ENCODE results near the gene PTTG1IP. TPM values are rescaled to one million over a fixed set of nuclear protein-coding genes. Genes with fewer than 3 reads are reported as not detected.

The PTTG1IP gene, protein sequence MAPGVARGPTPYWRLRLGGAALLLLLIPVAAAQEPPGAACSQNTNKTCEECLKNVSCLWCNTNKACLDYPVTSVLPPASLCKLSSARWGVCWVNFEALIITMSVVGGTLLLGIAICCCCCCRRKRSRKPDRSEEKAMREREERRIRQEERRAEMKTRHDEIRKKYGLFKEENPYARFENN
- 75.3 TPM for total RNA-seq
- polyA plus RNA-seq: 138 TPM
- long read RNA-seq, donor 1, partial matches to known transcripts: 0 of 1 reads
- long read RNA-seq, donor 1, other reads (novel, unspliced or antisense): 0 of 1 reads
- long read RNA-seq, donor 2, transcript PTTG1IP-201 (6 exons, 2,760 nt): major isoform, 79 of 148 reads
- long read RNA-seq, donor 2, partial matches to known transcripts: 69 of 148 reads
- long read RNA-seq, donor 2, other reads (novel, unspliced or antisense): 0 of 148 reads
- long read RNA-seq, donor 3, transcript PTTG1IP-201 (6 exons, 2,760 nt): major isoform, 53 of 71 reads
- long read RNA-seq, donor 3, partial matches to known transcripts: 18 of 71 reads
- long read RNA-seq, donor 3, other reads (novel, unspliced or antisense): 0 of 71 reads
- long read RNA-seq, donor 4, transcript PTTG1IP-201 (6 exons, 2,760 nt): major isoform, 16 of 21 reads
- long read RNA-seq, donor 4, partial matches to known transcripts: 5 of 21 reads
- long read RNA-seq, donor 4, other reads (novel, unspliced or antisense): 0 of 21 reads
- long read RNA-seq, donor 5, transcript PTTG1IP-201 (6 exons, 2,760 nt): major isoform, 66 of 124 reads
- long read RNA-seq, donor 5, partial matches to known transcripts: 57 of 124 reads
- long read RNA-seq, donor 5, other reads (novel, unspliced or antisense): 0 of 124 reads
- long read RNA-seq, donor 6, transcript PTTG1IP-201 (6 exons, 2,760 nt): major isoform, 46 of 80 reads
- long read RNA-seq, donor 6, partial matches to known transcripts: 34 of 80 reads
- long read RNA-seq, donor 6, other reads (novel, unspliced or antisense): 0 of 80 reads
- long read RNA-seq, donor 7, transcript PTTG1IP-201 (6 exons, 2,760 nt): major isoform, 24 of 39 reads
- long read RNA-seq, donor 7, partial matches to known transcripts: 13 of 39 reads
- long read RNA-seq, donor 7, other reads (novel, unspliced or antisense): 0 of 39 reads
- long read RNA-seq, donor 8, transcript PTTG1IP-201 (6 exons, 2,760 nt): major isoform, 16 of 22 reads
- long read RNA-seq, donor 8, partial matches to known transcripts: 6 of 22 reads
- long read RNA-seq, donor 8, other reads (novel, unspliced or antisense): 0 of 22 reads
- long read RNA-seq, donor 9, transcript PTTG1IP-201 (6 exons, 2,760 nt): major isoform, 28 of 36 reads
- long read RNA-seq, donor 9, partial matches to known transcripts: 6 of 36 reads
- long read RNA-seq, donor 9, other reads (novel, unspliced or antisense): 0 of 36 reads
- long read RNA-seq, donor 10, transcript PTTG1IP-201 (6 exons, 2,760 nt): major isoform, 42 of 82 reads
- long read RNA-seq, donor 10, partial matches to known transcripts: 40 of 82 reads
- long read RNA-seq, donor 10, other reads (novel, unspliced or antisense): 0 of 82 reads

DNA sequence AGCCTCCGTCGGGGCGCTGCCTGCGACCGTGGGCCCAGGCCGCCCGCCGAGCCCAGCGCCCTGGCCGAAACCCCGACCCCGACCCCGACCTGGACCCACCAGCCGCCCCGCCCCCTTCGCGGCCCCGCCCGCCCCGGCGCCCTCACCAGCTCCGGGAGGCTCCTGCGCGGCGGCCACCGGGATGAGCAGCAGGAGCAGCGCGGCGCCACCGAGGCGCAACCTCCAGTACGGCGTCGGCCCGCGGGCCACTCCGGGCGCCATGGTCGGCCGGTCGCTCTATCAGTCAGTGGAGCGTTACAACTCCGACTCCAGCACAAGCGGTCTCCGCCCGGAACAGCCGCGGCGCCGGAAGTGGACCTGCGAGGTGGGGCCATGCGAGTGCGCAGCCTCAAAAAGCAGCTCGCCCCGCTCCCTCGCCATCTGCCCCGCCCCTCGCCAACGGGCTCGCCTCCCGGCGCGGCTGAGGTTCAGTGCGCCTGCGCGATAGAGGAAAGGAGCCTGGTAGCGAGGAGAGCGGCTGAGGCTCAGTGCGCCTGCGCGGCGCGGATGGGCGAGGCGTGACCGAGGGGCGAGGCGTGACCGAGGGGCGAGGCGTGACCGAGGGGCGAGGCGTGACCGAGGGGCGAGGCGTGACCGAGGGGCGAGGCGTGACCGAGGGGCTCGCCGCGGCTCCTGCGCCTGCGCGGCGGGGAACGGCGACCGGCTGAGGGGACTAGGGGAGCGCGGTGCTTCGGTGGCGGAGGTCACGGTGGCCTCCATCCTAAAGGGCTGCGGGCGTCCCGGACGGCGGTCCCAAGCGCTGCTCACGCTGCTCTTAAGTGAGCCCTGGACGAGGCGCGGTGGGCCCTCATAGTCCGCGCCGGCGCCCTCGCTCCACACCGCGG lies at the start of gene PTTG1IP:
TSS of gene PTTG1IP (minus strand) at position 335 of the 884 bp plus-strand sequence. CDS start at position 261, 74 bp downstream.
- Histone ChIP-seq H3K4me3 (ENCODE audit: low read length in 2 of 2) (peak within 1 kb of the TSS; percentile 67 to 96), H3K27ac (ENCODE audit: low read depth in 1 of 2, low read length in 1 of 2) (peak within 1 kb of the TSS; percentile 95 to 97), H3K36me3 (ENCODE audit: control insufficient read depth in 2 of 2, insufficient read depth in 2 of 2, low read length in 1 of 2) (no peaks in the 10 kb centered on the region), H3K4me1 (ENCODE audit: control insufficient read depth in 2 of 2, insufficient read depth in 2 of 2, low read length in 2 of 2) (peaks cover 32 to 58% of the 10 kb centered on the region in 2 donors), H3K9me3 (ENCODE audit: control insufficient read depth in 2 of 2, insufficient read depth in 1 of 2, low read length in 1 of 2) (no peaks in the 10 kb centered on the region), H3K27me3 (ENCODE audit: control insufficient read depth in 2 of 2, insufficient read depth in 1 of 2, low read length in 1 of 2) (peaks cover 0 to 2% of the 10 kb centered on the region in 2 donors)
- DNase-seq (ENCODE audit: low read depth in 6 of 9, low spot score in 9 of 9): peak; percentile 92 to 100 (median 98)
- under 1% methylated on average over 123 of the region's 123 CpGs for WGBS

DNA sequence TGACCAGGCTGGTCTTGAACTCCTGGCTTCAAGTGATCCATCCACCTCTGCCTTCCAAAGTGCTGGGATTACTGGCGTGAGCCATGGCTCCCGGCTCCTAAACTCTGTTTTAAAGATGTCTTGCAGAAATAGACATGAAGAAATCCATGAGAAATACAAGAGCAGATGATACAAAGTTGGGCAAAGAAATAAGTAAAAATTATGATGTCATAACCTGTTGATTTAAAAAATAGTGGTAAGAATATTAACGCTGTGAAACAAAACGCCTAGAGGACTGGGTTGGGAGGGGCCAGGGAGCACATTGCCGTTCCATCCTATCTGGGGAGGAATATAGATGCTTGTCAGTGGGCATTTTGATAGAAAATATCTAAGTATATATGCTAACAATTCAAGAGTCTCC lies 48.4 kb upstream of the PTTG1IP start:
- H3K4me3 ChIP-seq (ENCODE audit: low read length in 2 of 2): no peak overlapping the region
- WGBS: 92% methylated on average over 5 of the region's 5 CpGs
- H3K27ac ChIP-seq (ENCODE audit: low read depth in 1 of 2, low read length in 1 of 2): no peak overlapping the region

GRCh38 chr21:44920694-44921604 lies 47.5 kb upstream of the PTTG1IP start, which contains the start of gene ITGB2:
Gene ITGB2 (minus strand): TSS chr21:44920899. CDS start chr21:44910782, 10,117 bp downstream.
- DNase-seq (ENCODE audit: low read depth in 6 of 9, low spot score in 9 of 9): peak in 2 of 9 donors; percentile 68 to 79
- H3K36me3 ChIP-seq (ENCODE audit: control insufficient read depth in 2 of 2, insufficient read depth in 2 of 2, low read length in 1 of 2): peaks cover 14 to 21% of the 10 kb centered on the region in 2 donors

More for the DNA sequence above, 48.4 kb upstream of the PTTG1IP start:
- Histone ChIP-seq H3K9me3 (ENCODE audit: control insufficient read depth in 2 of 2, insufficient read depth in 1 of 2, low read length in 1 of 2) (no peaks in the 10 kb centered on the region), H3K36me3 (ENCODE audit: control insufficient read depth in 2 of 2, insufficient read depth in 2 of 2, low read length in 1 of 2) (peaks cover 14 to 20% of the 10 kb centered on the region in 2 donors), H3K27me3 (ENCODE audit: control insufficient read depth in 2 of 2, insufficient read depth in 1 of 2, low read length in 1 of 2) (no peaks in the 10 kb centered on the region), H3K4me1 (ENCODE audit: control insufficient read depth in 2 of 2, insufficient read depth in 2 of 2, low read length in 2 of 2) (peaks cover 31 to 81% of the 10 kb centered on the region in 2 donors)
- DNase-seq (ENCODE audit: low read depth in 6 of 9, low spot score in 9 of 9): no peak

GRCh38 chr21:44919913-44920693 lies 46.6 kb upstream of the PTTG1IP start:
- no peaks in the 10 kb centered on the region for H3K27me3 ChIP-seq (ENCODE audit: control insufficient read depth in 2 of 2, insufficient read depth in 1 of 2, low read length in 1 of 2)
- DNase-seq (ENCODE audit: low read depth in 6 of 9, low spot score in 9 of 9): no peak
- peaks cover 16 to 21% of the 10 kb centered on the region in 2 donors for H3K36me3 ChIP-seq (ENCODE audit: control insufficient read depth in 2 of 2, insufficient read depth in 2 of 2, low read length in 1 of 2)
- H3K4me3 ChIP-seq (ENCODE audit: low read length in 2 of 2): peak overlapping the region; percentile 72 to 74
- H3K27ac ChIP-seq (ENCODE audit: low read depth in 1 of 2, low read length in 1 of 2): peak overlapping the region; percentile 39 to 77
- H3K4me1 ChIP-seq (ENCODE audit: control insufficient read depth in 2 of 2, insufficient read depth in 2 of 2, low read length in 2 of 2): peaks cover 17 to 74% of the 10 kb centered on the region in 2 donors
- WGBS: 35% methylated on average over 28 of the region's 28 CpGs
- H3K9me3 ChIP-seq (ENCODE audit: control insufficient read depth in 2 of 2, insufficient read depth in 1 of 2, low read length in 1 of 2): no peaks in the 10 kb centered on the region

More at GRCh38 chr21:44920694-44921604, 47.5 kb upstream of the PTTG1IP start, which contains the start of gene ITGB2:
- peaks cover 22 to 75% of the 10 kb centered on the region in 2 donors for H3K4me1 ChIP-seq (ENCODE audit: control insufficient read depth in 2 of 2, insufficient read depth in 2 of 2, low read length in 2 of 2)
- no peaks in the 10 kb centered on the region for H3K27me3 ChIP-seq (ENCODE audit: control insufficient read depth in 2 of 2, insufficient read depth in 1 of 2, low read length in 1 of 2)
- H3K27ac ChIP-seq (ENCODE audit: low read depth in 1 of 2, low read length in 1 of 2): peak within 1 kb of the TSS; percentile 39 to 77
- 43% methylated on average over 29 of the region's 29 CpGs for WGBS
- no peaks in the 10 kb centered on the region for H3K9me3 ChIP-seq (ENCODE audit: control insufficient read depth in 2 of 2, insufficient read depth in 1 of 2, low read length in 1 of 2)
- H3K4me3 ChIP-seq (ENCODE audit: low read length in 2 of 2): peak within 1 kb of the TSS; percentile 72 to 74

DNA sequence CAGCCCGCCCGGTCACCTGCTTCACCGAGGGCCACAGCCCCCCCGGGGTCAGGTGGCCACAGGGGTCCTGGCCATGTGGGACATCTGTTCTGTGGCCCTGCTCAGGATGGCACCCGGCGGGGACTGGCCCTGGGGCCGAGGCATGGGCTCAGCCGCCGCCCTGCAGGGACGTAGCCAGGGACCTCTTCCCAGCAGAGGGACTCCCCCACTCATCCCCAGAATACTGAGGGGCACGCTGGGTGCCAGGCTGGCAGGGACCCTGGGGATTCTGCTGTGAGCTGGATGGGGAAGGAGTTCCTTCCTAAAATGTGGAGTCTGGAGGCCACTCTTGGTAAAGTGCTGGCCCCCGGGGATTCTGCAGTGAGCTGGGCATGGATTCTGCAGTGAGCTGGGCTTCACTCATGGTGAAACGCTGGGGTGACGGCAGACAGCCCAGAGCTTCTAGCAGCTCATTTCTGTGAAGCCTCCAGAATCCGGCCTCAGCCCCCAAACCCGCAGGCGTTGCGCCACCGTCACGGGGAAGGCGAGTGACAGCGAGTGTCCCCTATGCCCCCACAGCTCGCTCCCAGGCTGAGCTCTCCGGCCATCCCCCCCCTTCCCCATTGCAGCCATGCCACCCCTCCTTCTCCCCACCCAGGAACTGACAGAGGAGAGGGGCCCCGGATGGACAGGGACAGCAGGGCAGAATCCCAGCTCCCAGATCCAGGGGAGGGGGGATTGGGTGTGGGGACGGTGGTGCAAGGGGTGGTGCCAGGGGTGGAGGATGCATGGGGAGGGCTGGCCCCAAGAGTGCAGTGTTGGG lies 45.8 kb upstream of the PTTG1IP start:
- DNase-seq (ENCODE audit: low read depth in 6 of 9, low spot score in 9 of 9): no peak
- Histone ChIP-seq H3K4me3 (ENCODE audit: low read length in 2 of 2) (peak overlapping the region; percentile 72 to 74), H3K9me3 (ENCODE audit: control insufficient read depth in 2 of 2, insufficient read depth in 1 of 2, low read length in 1 of 2) (no peaks in the 10 kb centered on the region), H3K27me3 (ENCODE audit: control insufficient read depth in 2 of 2, insufficient read depth in 1 of 2, low read length in 1 of 2) (no peaks in the 10 kb centered on the region), H3K36me3 (ENCODE audit: control insufficient read depth in 2 of 2, insufficient read depth in 2 of 2, low read length in 1 of 2) (peaks cover 18 to 21% of the 10 kb centered on the region in 2 donors), H3K4me1 (ENCODE audit: control insufficient read depth in 2 of 2, insufficient read depth in 2 of 2, low read length in 2 of 2) (peaks cover 17 to 76% of the 10 kb centered on the region in 2 donors), H3K27ac (ENCODE audit: low read depth in 1 of 2, low read length in 1 of 2) (peak overlapping the region; percentile 30 to 75)
- WGBS: 69% methylated on average over 22 of the region's 26 CpGs

DNA sequence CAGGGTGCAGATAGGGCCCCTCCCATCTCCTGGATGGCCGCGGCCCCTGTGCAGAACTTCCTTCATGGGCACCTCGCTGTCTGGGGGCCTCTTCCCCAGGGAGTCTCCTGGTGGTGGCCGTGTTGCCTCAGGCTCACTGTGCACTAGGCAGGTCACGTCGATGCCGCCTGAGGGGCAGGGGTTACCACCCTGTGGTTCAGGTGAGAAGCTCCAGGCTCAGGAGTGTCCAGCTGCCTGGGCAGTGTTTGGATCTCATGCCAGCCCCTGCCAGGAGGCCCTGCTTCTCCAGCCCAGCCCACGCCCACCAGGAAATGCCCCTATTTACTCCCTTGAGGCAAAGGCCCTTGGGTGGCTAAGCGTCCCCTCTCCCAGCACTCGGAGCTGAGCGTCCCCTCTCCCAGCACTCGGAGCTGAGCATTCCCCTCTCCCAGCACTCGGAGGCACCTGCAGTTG lies 45.1 kb upstream of the PTTG1IP start:
- H3K27me3 ChIP-seq (ENCODE audit: control insufficient read depth in 2 of 2, insufficient read depth in 1 of 2, low read length in 1 of 2): no peaks in the 10 kb centered on the region
- H3K9me3 ChIP-seq (ENCODE audit: control insufficient read depth in 2 of 2, insufficient read depth in 1 of 2, low read length in 1 of 2): no peaks in the 10 kb centered on the region
- H3K27ac ChIP-seq (ENCODE audit: low read depth in 1 of 2, low read length in 1 of 2): no peak overlapping the region
- H3K4me3 ChIP-seq (ENCODE audit: low read length in 2 of 2): peak overlapping the region in 1 of 2 donors; percentile 72
- peaks cover 18 to 21% of the 10 kb centered on the region in 2 donors for H3K36me3 ChIP-seq (ENCODE audit: control insufficient read depth in 2 of 2, insufficient read depth in 2 of 2, low read length in 1 of 2)
- WGBS: 80% methylated on average over 13 of the region's 13 CpGs
- no peak for DNase-seq (ENCODE audit: low read depth in 6 of 9, low spot score in 9 of 9)
- H3K4me1 ChIP-seq (ENCODE audit: control insufficient read depth in 2 of 2, insufficient read depth in 2 of 2, low read length in 2 of 2): peaks cover 24 to 78% of the 10 kb centered on the region in 2 donors
